Endothelial cell of umbilical vein (primary cell): ENCODE measurements around the gene CENPN. TPM values are rescaled to one million over a fixed set of nuclear protein-coding genes. Genes with fewer than 3 reads are reported as not detected.

Experiments
- BruUV-seq: library from RNA; stranded (reverse); fragments of 400-500 nt; replicated peaks from 2 replicates; lab custom pipeline; 2021; lab: Mats Ljungman, UMichigan
- CTCF ChIA-PET: fragments of 300-600, 350-600 bp; sonication (Branson Sonifier 250); formaldehyde crosslinking; loops from one replicate; lab custom pipeline; 2021; ENCODE audit warnings: antibody characterized with exemption, inconsistent platforms; lab: Charles Lee
- POLR2A ChIA-PET: fragments of 300-600, 350-600 bp; sonication (Branson Sonifier 250); formaldehyde crosslinking; loops from one replicate; lab custom pipeline; 2021; ENCODE audit warnings: antibody characterized with exemption, inconsistent platforms; lab: Charles Lee
- DNase-seq: peaks from one replicate; pipeline ENCODE4 v3.0.0-alpha.2; 2011; ENCODE audit warnings: low read depth, low spot score
- FAIRE-seq: peaks from 2 replicates; lab custom pipeline; 2011; peaks lifted over from hg19 to GRCh38; lab: Jason Lieb, UNC
- H2AFZ ChIP-seq: 2 replicates; pipeline ENCODE4 v1.6.0; 2012; ENCODE audit warnings: low read depth, low read length, control low read depth, inconsistent platforms
- H3K27ac ChIP-seq: 2 replicates; pipeline ENCODE4 v1.5.1; 2011; ENCODE audit warnings: low read depth, mild to moderate bottlenecking, control low read depth, low read length, moderate library complexity; ENCODE audit not compliant: insufficient read depth
- H3K27me3 ChIP-seq, 2 experiments: 2 replicates each; pipeline versions ENCODE4 v1.6.0 to v1.6.1; 2011; ENCODE audit warnings: low read length in 2 of 2, mixed read lengths in 1 of 2; ENCODE audit not compliant: control insufficient read depth in 2 of 2, insufficient read depth in 2 of 2
- H3K36me3 ChIP-seq, 2 experiments: 2 replicates in 1 of 2; 3 replicates in 1 of 2; pipeline ENCODE4 v1.5.1; 2011; ENCODE audit warnings: low read length in 2 of 2, mild to moderate bottlenecking in 1 of 2, moderate library complexity in 1 of 2; ENCODE audit not compliant: control insufficient read depth in 2 of 2, insufficient read depth in 2 of 2; ENCODE audit errors: extremely low read depth in 1 of 2
- H3K4me1 ChIP-seq: 3 replicates; pipeline ENCODE4 v1.5.1; 2011; ENCODE audit warnings: mild to moderate bottlenecking, low read length; ENCODE audit not compliant: control insufficient read depth, insufficient read depth; ENCODE audit errors: extremely low read depth
- H3K4me2 ChIP-seq: 2 replicates; pipeline ENCODE4 v1.6.1; 2011; ENCODE audit warnings: low read length, control low read depth, mixed read lengths; ENCODE audit not compliant: insufficient read depth
- H3K4me3 ChIP-seq, 3 experiments: fragments of 200-600 bp in 1 of 3; sonication (generic), shearing (Covaris generic) in 1 of 3; replicated peaks in 1 of 3; 2 replicates each; pipeline ENCODE4 v1.5.1; 2011 to 2016; ENCODE audit warnings: control low read depth in 3 of 3, low read length in 3 of 3, mild to moderate bottlenecking in 2 of 3, inconsistent platforms in 1 of 3, low read depth in 1 of 3, moderate library complexity in 1 of 3; ENCODE audit not compliant: insufficient read depth in 1 of 3
- H3K79me2 ChIP-seq: 2 replicates; pipeline ENCODE4 v1.6.0; 2012; ENCODE audit warnings: low read length, inconsistent platforms; ENCODE audit not compliant: control insufficient read depth, insufficient read depth
- H3K9ac ChIP-seq: replicated peaks from 2 replicates; pipeline ENCODE3; 2011; ENCODE audit warnings: low read length, control low read depth; ENCODE audit not compliant: insufficient read depth; ENCODE audit errors: extremely low read depth
- H3K9me1 ChIP-seq: replicated peaks from 3 replicates; pipeline ENCODE4 v1.6.0; 2011; ENCODE audit warnings: mild to moderate bottlenecking, low read length; ENCODE audit not compliant: control insufficient read depth, insufficient read depth; ENCODE audit errors: extremely low read depth
- H3K9me3 ChIP-seq: replicated peaks from 2 replicates; pipeline ENCODE4 v1.5.1; 2012; ENCODE audit warnings: low read length, inconsistent platforms; ENCODE audit not compliant: control insufficient read depth, insufficient read depth
- H4K20me1 ChIP-seq: replicated peaks from 2 replicates; pipeline ENCODE3; 2011; ENCODE audit warnings: mild to moderate bottlenecking, low read length; ENCODE audit not compliant: control insufficient read depth, insufficient read depth; ENCODE audit errors: extremely low read depth
- EZH2 ChIP-seq: IDR thresholded peaks from 2 replicates; pipeline ENCODE4 v1.6.1; 2012; ENCODE audit warnings: borderline replicate concordance, low read depth, mild to moderate bottlenecking, moderate library complexity, low read length, inconsistent platforms; ENCODE audit not compliant: severe bottlenecking
- FOS ChIP-seq: IDR thresholded peaks from 2 replicates; pipeline ENCODE4 v1.6.1; 2011; ENCODE audit warnings: mild to moderate bottlenecking, low read length, moderate library complexity, borderline replicate concordance; ENCODE audit not compliant: insufficient read depth
- GATA2 ChIP-seq: IDR thresholded peaks from 2 replicates; pipeline ENCODE4 v1.7.0; 2011; ENCODE audit warnings: low read depth, mild to moderate bottlenecking, moderate library complexity, mixed read lengths, low read length; ENCODE audit not compliant: insufficient read length, insufficient read depth
- JUN ChIP-seq: IDR thresholded peaks from 2 replicates; pipeline ENCODE4 v1.6.1; 2011; ENCODE audit warnings: borderline replicate concordance, low read depth; ENCODE audit not compliant: insufficient read length, insufficient read depth
- MAX ChIP-seq: IDR thresholded peaks from 2 replicates; pipeline ENCODE4 v1.6.1; 2011; ENCODE audit not compliant: insufficient read depth, insufficient read length
- POLR2AphosphoS5 ChIP-seq: IDR thresholded peaks from 2 replicates; pipeline ENCODE4 v1.6.1; 2012; ENCODE audit warnings: low read depth, mild to moderate bottlenecking, control low read depth, low read length, moderate library complexity; ENCODE audit not compliant: insufficient read depth
- dilution Hi-C: fragments of 300-500 bp; cut with MboI; formaldehyde crosslinking; loops from one replicate; pipeline ENCODE4 v1.15.0; 2019; ENCODE audit warnings: low sequenced_read_pairs; ENCODE audit not compliant: extremely low pct_ligation_motif_present
- intact Hi-C: fragments of 100-400 bp; cut with micrococcal nuclease; formaldehyde crosslinking; loops from one replicate; pipeline ENCODE4 v1.10.0; 2022
- polyA plus RNA-seq, 4 experiments: library from polyadenylated mRNA; depleted of rRNA in 3 of 4; stranded (reverse) in 3 of 4; unstranded in 1 of 4; fragments of >200 nt; gene quantifications; 2 replicates each; pipeline versions ENCODE4 v1.2.1 to v1.2.3, GENCODE V29; 2011 to 2012; ENCODE audit warnings: missing spikeins in 1 of 4
- total RNA-seq: library from RNA; stranded (reverse); gene quantifications from 2 replicates; pipeline ENCODE4 v1.2.3, GENCODE V29; 2021

Gene CENPN
- total and polyA plus RNA-seq, 2 donors (not counting 3 experiments of a cell fraction or from before 2014, with no cell fraction given), result 17.6 to 52.4 TPM

GRCh38 chr16:81073560-81074330, 66.7 kb downstream of the CENPN start:
- FAIRE-seq (no peak), DNase-seq (no peak)
- H3K9me1 ChIP-seq, result no peaks in the 10 kb centered on the region
- peaks cover 7% of the 10 kb centered on the region for H3K4me1 ChIP-seq
- H3K27me3 ChIP-seq, result no peaks in the 10 kb centered on the region
- H3K36me3 ChIP-seq, result no peaks in the 10 kb centered on the region
- H3K79me2 ChIP-seq, result no peaks in the 10 kb centered on the region
- H3K9ac ChIP-seq, result no peak overlapping the region
- intact Hi-C loops, result no loop called here
- no peaks in the 10 kb centered on the region for H3K9me3 ChIP-seq
- no peak overlapping the region for H3K4me2 ChIP-seq
- H3K27ac ChIP-seq, result no peak overlapping the region
- no peak overlapping the region for H3K4me3 ChIP-seq
- TF ChIP-seq POLR2AphosphoS5, result no peak
- no peaks in the 10 kb centered on the region for H4K20me1 ChIP-seq
- dilution Hi-C loops, result no loop called here
- H2AFZ ChIP-seq, result no peak overlapping the region
- CTCF ChIA-PET, result interaction anchor here (1.5 kb wide), 1 partner anchor 38 kb away, joined by 4 read pairs; the partner anchor contains the start of gene ATMIN
- BruUV-seq, result no TSS peak
- POLR2A ChIA-PET, result no interaction called here

- intact Hi-C loops (loop anchor here (1.0 kb wide), 4 partner anchors 20 to 238 kb away; partner anchors contain the start of genes ATMIN, CENPN, GAN and GCSH), dilution Hi-C loops (no loop called here)
- peak overlapping the region; percentile 91 for H3K27ac ChIP-seq
- peak overlapping the region; percentile 48 to 52 (median 49) for H3K4me3 ChIP-seq
- peak overlapping the region; percentile 90 for H3K4me2 ChIP-seq
- no peak for DNase-seq
- TF ChIP-seq EZH2, result no peak
- TF ChIP-seq GATA2, result no peak
- TF ChIP-seq JUN, result no peak
- TF ChIP-seq FOS, result no peak
- TF ChIP-seq POLR2AphosphoS5, result no peak
- peak; percentile 19 for TF ChIP-seq MAX
- no peaks in the 10 kb centered on the region for H3K79me2 ChIP-seq
- no peaks in the 10 kb centered on the region for H3K36me3 ChIP-seq
- FAIRE-seq, result no peak
- peak overlapping the region; percentile 93 for H3K9ac ChIP-seq
- H3K9me3 ChIP-seq, result no peaks in the 10 kb centered on the region
- ChIA-PET CTCF (interaction anchor here (0.8 to 2.5 kb wide), 4 partner anchors 18 to 152 kb away, joined by 3 to 25 read pairs (median 4); partner anchors contain the start of gene ATMIN), POLR2A (no interaction called here)
- no peaks in the 10 kb centered on the region for H3K27me3 ChIP-seq
- H2AFZ ChIP-seq, result peak overlapping the region; percentile 78
- BruUV-seq, result no TSS peak
- H3K4me1 ChIP-seq, result peaks cover 7% of the 10 kb centered on the region
- H3K9me1 ChIP-seq, result no peaks in the 10 kb centered on the region
- no peaks in the 10 kb centered on the region for H4K20me1 ChIP-seq
Observed at GRCh38 chr16:81076566-81077075, 69.6 kb downstream of the CENPN start.
